ENCODE results near the gene SRD5A1. TPM values are rescaled to one million over a fixed set of nuclear protein-coding genes. Genes with fewer than 3 reads are reported as not detected.

The SRD5A1 gene
- total RNA-seq, 1 experiment from 2014 or later, result 29.9 TPM

- Histone ChIP-seq H3K4ac (ENCODE audit: low read depth, low read length) (no peak overlapping the region), H2BK5ac (ENCODE audit: insufficient read length, low read length) (no peak overlapping the region), H3K4me2 (ENCODE audit: insufficient read depth, insufficient read length, low read length) (no peak overlapping the region), H4K8ac (replicated peaks; ENCODE audit: insufficient read length, low read depth, low read length) (no peak overlapping the region), H2BK12ac (ENCODE audit: insufficient read length, low read depth, low read length) (no peak overlapping the region), H3K4me1 (ENCODE audit: insufficient read depth, low read length) (no peaks in the 10 kb centered on the region), H3T11ph (ENCODE audit: low read length) (no peak overlapping the region), H3K23me2 (ENCODE audit: insufficient read length, low read depth, low read length, poor library complexity, severe bottlenecking) (no peaks in the 10 kb centered on the region), H3K79me2 (ENCODE audit: insufficient read depth, low read length) (no peaks in the 10 kb centered on the region; the same call in 1 of the 2 replicates), H3K9ac (ENCODE audit: extremely low read depth, insufficient read length, low read length) (no peak overlapping the region), H3K79me1 (ENCODE audit: insufficient read depth, low read depth, low read length, poor library complexity, severe bottlenecking) (no peaks in the 10 kb centered on the region), H3K9me3 (ENCODE audit: control insufficient read depth, low read depth, low read length) (peaks cover 6% of the 10 kb centered on the region), H3K23ac (ENCODE audit: insufficient read length, low read depth, low read length) (no peak overlapping the region), H3K14ac (ENCODE audit: insufficient read depth, low read length) (no peak overlapping the region), H2AFZ (ENCODE audit: low read length) (no peak overlapping the region), H4K20me1 (ENCODE audit: control insufficient read depth, insufficient read depth, insufficient read length) (peaks cover 4% of the 10 kb centered on the region), H2BK15ac (ENCODE audit: low read depth, low read length) (no peak overlapping the region), H3K56ac (ENCODE audit: insufficient read length, low read depth, low read length) (no peak overlapping the region), H4K91ac (ENCODE audit: insufficient read length, low read depth, low read length) (no peak overlapping the region), H2BK120ac (ENCODE audit: low read depth, low read length, poor library complexity, severe bottlenecking) (no peak overlapping the region), H3K18ac (ENCODE audit: insufficient read length, low read depth, low read length) (no peak overlapping the region), H2AK5ac (ENCODE audit: insufficient read length, low read length) (no peak overlapping the region), H3K27ac (ENCODE audit: insufficient read length, low read depth, low read length) (no peak overlapping the region), H3K27me3 (ENCODE audit: insufficient read depth, low read length) (no peaks in the 10 kb centered on the region; the same call in 1 of the 2 replicates), H2BK20ac (ENCODE audit: low read depth, low read length, poor library complexity, severe bottlenecking) (no peak overlapping the region), H4K5ac (ENCODE audit: insufficient read length, low read depth, low read length) (no peak overlapping the region)
- Mint-ChIP-seq H3K4me1 (no peaks in the 10 kb centered on the region), H3K4me3 (no peak overlapping the region), H3K9me3 (peaks cover 10 to 24% of the 10 kb centered on the region in 2 experiments), H3K27ac (no peak overlapping the region), H3K36me3 (ENCODE audit: insufficient read depth in 1 of 3, low read depth in 3 of 3) (peaks cover 15 to 40% (median 27%) of the 10 kb centered on the region in 3 experiments), H3K27me3 (ENCODE audit: low read depth) (peaks cover 10% of the 10 kb centered on the region)
- WGBS (ENCODE audit: extremely low coverage, insufficient read length, low lambda C conversion rate), result no CpG with 5 or more reads among the region's 5 CpGs
- no peak for DNase-seq
- no peak for TF ChIP-seq CTCF (conservative IDR thresholded peaks at IDR 0.05)
These were observed 42.7 kb downstream of the SRD5A1 start for GRCh38 chr5:6675784-6676491.

Data from H9 (cell line).